NCI-H460 (cell line): ENCODE data around the gene LIG4. TPM values are rescaled to one million over a fixed set of nuclear protein-coding genes. Genes with fewer than 3 reads are reported as not detected.

ENCODE experiments used
- DNase-seq: peaks from one replicate; pipeline ENCODE4 v3.0.0-alpha.2; 2016; ENCODE audit warnings: low read depth; ENCODE audit errors: extremely low read depth
- total RNA-seq: library from RNA; depleted of rRNA; stranded (reverse); fragments of >200 nt; shearing (Covaris generic); gene quantifications from 2 replicates; pipeline ENCODE4 v1.2.3, GENCODE V29; 2014; rRNA removed

The LIG4 gene
- total RNA-seq, 1 experiment from 2014 or later: 13.3 TPM

DNA sequence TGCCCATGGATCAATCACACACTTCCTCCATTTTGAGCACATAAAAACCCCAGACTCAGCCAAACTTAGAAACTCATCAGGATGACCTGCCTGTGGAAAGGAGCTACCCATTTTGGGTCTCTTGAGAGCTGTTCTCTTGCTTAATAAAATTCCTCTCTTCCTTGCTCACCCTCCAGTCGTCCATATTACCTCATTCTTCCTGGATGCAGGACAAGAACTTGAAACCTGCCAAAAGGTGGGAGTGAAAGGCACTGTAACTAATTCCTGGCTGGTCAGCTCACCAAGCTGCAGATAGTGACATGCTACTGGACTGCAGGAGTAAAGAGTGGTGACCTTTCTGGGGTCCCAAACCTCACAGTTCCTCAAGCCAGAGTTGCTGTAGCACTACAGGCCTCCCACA, 20.2 kb downstream of the LIG4 start:
- DNase-seq: no peak

DNA sequence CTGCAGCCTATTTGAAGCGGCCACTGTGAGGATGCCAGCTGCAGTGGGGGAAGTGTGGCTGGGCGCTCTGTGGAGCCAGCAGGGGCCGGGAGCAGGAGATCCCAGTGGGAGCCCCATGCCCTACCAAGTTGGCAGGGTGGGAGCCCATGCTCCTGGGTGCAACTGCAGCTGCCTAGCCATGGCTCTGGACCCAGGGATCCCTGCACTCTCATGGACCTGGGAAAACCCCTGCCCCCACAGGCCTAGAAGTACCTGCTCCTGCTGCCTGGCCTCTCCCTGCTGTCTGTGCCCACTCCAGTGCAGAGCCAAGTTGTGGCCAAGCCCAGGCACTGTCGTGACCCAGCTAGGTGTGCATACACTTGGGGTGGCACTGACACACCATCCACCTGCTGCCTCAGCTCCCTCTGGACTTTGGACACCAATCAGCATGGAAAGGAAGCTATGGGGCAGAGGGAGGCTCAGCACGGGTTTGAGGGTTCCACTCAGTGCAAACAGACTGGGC, 20.9 kb downstream of the LIG4 start:
- no peak for DNase-seq

DNA sequence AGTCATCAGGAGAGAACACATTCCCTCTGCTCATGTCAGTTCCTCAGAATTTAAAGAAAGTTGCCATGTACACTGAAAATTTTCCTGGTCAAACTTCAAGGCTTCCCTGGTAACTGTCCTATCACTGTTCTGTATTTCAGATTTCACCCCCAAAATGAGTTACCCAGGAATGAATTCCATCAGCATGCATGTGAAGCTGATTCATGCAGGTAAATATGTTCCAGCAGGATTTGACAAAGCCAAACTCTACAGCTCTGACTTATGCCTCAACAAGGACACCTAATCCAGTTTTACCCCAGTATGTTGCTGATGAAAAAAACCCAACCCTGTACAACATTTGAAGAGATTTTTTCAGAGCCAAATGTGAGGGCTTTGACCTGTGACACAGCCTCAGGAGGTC, 21.5 kb downstream of the LIG4 start:
- DNase-seq: no peak

DNA sequence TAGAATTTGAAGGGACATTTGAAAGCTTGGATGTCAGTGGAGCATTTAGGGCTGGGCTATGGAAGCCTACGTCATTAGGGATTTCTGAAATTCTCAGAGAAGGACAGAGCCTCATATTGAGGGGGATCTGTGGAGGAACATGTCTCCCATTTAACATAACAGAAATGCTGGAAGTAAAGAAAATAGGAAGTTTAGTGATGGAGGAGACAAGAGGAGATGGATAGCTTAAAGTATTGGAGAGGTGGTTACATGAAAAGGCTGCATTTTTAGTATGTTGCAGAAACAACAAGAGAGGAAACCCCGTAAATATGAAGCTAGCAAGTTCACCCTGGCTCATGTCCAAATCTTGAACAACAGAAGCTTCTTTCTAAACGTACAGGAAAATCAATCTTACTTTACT, 24.4 kb downstream of the LIG4 start:
- DNase-seq: no peak

DNA sequence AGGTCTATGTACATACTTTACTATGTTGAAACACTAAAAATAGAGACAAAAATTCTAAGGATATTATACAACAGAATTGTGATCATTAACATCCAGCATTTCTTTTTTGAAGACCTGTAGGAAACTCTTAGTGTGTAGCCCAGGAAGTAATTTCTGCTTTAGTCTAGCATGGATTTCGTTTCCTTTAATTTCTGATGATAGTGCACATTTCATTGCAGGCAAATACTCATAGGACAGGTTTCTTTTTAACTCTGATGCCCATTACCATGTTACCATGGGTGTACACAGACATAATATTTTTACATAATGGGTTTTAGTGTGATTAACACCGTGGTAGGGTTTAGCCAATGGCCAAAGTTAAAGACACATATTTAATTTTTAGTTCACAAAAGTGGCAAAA, 27.1 kb downstream of the LIG4 start:
- DNase-seq: no peak

DNA sequence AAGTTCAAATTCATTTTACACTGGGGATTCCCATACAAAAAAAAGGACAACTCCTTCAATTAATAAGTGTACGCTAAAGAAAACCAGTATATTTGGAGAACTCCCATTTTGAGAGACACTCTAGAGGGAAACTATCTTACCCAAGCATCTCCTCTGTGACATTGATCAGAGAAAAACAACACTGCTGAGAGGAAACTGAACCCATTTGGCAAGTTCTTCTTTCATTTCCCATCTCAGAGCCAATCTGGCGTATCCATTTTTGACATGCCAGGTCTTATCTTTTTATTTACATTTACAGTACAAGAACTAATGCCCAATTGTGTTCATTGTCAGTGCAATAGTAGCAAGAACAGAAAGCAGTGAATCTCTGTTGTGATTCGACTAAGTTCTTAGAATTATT, 30.1 kb downstream of the LIG4 start:
- no peak for DNase-seq

DNA sequence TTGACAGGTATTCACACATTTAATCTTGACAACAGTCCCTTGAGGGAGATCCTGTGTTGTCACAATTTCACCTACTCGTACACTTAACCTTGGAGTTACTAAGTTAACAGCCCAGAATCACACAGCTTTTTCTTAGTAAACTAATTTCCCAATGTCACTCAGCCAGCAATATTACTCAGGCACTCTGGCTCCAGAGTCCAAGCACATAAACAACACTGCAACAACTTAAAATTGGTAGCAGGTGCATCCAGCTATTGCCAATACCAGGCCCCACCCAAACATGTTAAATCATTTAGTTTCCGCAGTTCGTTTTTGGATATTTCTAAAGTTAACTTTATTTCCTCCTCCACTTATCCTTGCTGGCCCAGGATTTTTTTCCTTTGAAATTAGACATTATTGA, 32.7 kb downstream of the LIG4 start:
- DNase-seq: no peak

DNA sequence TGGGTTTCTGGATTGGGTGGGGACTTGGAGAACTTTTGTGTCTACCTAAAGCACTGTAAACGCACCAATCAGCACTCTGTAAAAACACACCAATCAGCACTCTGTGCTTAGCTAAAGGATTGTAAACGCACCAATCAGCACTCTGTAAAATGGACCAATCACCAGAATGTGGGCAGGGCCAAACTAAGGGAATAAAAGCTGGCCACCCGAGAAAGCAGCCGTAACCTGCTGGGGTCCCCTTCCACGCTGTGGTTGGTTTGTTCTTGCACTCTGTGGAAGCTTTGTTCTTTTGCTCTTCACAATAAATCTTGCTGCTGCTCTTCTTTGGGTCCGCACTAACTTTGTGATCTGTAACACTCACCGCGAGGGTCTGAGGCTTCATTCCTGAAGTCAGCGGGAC, 37.3 kb downstream of the LIG4 start:
- no peak for DNase-seq

DNA sequence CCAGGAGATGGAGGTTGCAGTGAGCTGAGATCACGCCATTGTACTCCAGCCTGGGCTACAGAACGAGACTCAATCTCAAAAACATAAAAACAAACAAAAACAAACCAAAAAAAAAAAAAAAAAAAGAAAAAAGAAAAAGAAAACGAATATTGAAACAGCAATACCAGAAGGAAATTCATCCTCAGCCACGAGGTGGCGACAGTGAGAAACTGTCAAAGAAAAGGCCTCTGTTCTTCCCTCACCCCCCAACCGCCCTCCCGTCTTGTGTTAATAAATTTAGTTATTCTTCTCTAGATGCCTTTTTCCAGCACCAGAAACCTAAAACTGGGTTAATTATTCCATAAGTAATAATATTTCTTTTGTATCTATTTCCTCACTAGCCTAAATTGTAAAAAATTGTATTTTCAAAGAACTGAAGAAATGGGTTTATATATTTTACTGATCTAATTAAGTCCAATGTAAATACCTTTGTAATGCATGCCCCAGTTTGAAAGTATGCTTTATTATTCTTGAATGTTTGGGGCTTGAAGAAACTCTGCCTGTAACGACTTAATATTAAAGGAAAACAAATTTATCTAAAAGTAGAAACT, 38.6 kb downstream of the LIG4 start:
- DNase-seq: peak; percentile 18

DNA sequence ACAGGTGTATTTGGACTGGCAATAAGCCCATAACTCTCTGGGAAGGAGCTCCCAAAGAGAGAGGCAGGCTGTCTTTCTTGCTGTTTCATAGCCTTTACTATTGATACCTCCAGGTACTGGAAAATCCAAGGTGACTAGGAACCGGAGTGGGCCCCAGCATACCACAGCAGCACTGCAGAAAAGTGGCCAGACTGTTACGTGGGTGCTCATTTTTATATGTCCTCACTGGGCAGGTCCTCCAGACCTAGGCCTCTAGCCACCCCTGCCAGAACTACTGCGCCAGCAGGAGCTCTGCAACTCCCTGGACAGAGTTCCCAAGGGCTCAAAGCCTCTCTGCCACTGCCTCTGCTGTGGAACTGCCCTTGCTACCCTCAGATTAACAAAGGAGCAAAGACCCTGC, 46.4 kb downstream of the LIG4 start:
- DNase-seq: no peak

DNA sequence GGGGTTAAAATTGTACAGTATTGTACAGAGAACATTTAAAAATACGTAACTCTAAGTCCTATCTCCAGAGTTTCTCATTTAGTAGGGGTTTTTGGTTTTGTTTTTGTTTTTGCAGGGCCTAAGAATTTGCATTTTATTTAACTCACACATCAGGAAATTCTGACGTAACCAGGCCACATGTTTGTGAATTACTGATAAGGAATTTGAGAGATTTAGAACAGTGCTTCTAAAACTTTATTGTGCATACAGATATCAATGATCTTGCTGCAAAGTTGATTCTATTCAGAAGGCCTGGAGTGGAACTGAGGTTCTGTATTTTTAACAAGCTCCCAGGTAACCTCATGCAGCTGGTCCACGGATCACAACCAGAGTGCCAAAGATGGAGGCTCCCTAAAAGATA, 49.3 kb downstream of the LIG4 start:
- DNase-seq: no peak

DNA sequence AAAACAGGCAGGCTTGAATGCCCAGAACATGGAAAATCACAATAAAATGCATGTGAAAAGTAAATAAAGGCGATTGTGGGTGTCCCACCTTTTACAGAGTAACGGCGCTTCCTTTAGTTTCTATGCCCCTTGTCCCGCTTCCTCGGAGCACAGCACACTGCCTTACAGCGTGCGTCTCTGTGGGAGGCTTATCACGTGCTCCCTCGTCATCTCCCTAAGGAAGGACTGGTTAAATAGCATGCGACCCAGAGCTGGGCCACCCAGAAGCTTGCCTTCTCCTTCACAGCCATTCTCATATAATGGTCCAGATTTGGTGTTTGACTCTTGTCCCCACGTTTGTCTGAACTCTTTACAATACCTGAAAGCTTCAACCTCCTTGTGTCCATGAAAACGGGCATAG, 56.6 kb downstream of the LIG4 start:
- DNase-seq: no peak

Other genes starting within 250 kb of the LIG4 start
- 8.3 and 10.8 TPM in 2 replicates for gene ABHD13, start 2.9 kb upstream of the LIG4 start, total RNA-seq
- gene TNFSF13B, start 54.2 kb upstream of the LIG4 start, total RNA-seq: 0.22 and 1.1 TPM in 2 replicates